GM18511 (cell line): ENCODE results near the gene EFHC2.

Experiments used
- ATAC-seq: cut with Tn5 transposase; IDR thresholded peaks from one replicate; pipeline ENCODE4 v1.9.1; 2021; ENCODE audit warnings: mild to moderate bottlenecking, moderate library complexity; ENCODE audit not compliant: unreplicated experiment

EFHC2 gene

GRCh38 chrX:44157858-44158257 is 185.6 kb downstream of the EFHC2 start:
- ATAC-seq: no peak

DNA sequence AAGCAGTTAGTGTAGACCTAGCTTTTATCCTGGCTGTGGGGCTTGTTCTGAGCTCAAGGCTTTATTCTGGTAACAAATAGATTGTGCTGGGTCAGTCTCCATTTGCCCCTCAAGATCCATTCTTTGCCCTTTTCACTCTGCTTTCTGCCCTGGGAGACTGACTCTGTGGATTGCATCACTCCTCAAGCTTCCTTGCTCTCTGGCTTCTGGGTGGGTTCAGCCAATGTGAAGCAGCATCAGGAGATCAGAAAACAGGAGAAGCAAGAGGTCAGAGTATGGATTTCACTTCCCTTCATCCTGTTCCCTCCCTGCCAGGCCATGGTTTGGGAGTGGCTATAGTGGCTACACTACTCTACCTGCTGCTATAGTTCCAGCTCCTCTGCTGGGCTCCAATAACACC is 186.2 kb downstream of the EFHC2 start:
- ATAC-seq: no peak

DNA sequence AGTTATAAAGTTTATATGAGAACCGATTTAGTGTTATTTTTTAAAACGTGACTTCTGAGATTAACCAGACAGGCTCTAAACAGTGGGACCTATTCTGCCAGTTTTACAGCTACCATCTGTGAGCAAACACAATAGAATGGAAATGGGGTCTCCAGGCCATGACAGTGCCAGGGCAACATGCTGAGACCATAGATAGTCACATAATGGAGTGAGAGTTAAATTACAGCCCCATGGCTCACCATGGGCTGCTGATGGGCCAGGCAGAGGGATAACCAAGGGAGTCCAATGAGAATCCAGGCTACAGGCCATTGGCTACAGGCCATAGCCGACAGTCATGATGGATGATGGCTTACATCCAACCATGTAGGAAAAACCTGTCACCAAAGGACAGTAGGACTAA is 186.7 kb downstream of the EFHC2 start:
- ATAC-seq: no peak

DNA sequence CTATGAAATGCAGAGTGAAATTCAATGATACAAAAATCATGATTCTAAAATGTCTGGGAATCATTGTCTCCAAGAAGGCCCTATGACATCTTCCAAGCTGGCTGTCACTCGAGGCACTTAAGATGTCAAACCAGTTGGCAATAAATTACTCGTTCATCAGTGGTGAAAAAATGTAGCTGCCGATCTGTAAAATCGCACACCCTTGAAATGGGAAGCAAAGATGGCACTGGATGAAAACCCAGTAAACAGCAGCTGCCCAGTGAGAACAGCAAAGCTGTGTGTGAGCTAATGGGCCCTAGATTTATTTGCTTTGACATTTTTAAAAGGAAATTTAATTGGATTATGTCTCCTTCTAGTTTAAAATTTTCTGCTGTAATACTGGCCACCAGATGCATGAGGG is 188.3 kb downstream of the EFHC2 start:
- no peak for ATAC-seq

- ATAC-seq: no peak
Observed at GRCh38 chrX:44152852-44153251, 190.6 kb downstream of the EFHC2 start.

DNA sequence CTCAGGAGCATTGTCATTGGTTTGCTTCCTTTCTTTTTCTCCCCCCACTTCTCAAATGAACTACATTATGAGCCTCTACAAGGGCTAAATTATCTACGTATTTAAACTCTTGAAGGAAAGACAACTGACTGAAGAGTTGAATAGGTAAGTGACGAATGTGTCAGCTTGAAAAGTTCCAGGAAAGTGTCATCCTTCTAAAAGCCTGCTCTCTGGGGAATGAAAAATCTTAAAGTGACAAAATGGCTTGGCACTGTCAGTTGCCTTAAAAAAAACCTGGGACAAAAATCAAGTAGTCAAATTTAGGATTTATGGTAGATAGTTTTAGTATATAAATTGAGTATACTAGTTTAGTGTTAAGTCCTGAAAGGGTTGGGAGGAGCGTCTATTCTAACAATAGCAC is 196.3 kb downstream of the EFHC2 start:
- ATAC-seq: no peak

DNA sequence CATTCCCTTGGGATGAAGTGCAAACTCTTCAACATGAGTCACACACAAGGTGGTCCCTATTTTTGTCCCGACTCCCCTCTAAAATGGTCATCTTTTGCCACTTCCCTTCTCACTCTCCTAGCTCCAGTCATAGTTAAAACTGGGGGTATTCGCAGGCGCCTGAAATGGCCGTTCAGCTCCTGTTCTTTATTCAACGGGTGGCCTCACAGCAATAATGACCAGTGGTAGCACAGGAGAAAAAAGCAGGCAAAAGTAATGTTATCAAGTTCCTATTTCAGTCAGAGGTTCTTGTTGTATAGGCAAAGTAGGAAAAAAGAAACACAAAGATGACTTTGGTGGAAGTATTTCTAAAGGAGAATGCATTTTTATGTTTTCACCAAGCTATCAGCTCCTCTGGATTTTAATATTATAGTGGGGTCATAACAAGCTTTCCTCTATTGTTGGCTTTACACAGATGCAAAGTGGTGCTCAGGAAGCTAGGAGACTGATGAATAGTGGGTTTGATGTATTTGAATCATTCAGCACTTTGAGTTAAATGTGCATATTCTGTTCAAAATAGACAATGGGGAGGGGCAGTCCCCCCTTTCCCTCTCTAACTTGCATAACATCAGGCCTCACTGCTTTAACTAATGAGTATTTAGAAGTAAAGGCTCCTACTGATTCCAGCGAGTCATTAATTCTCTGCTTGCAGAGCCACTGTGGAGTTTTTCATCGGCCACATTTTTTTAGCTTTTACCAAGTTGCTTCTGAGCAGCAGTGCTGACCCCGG is 199.1 kb downstream of the EFHC2 start:
- no peak for ATAC-seq

- no peak for ATAC-seq
Observed at GRCh38 chrX:44143061-44143602, 200.3 kb downstream of the EFHC2 start.

- no peak for ATAC-seq
Observed at GRCh38 chrX:44130189-44130588, 213.3 kb downstream of the EFHC2 start.

- ATAC-seq: no peak
Observed at GRCh38 chrX:44113337-44113736, 230.1 kb downstream of the EFHC2 start.

DNA sequence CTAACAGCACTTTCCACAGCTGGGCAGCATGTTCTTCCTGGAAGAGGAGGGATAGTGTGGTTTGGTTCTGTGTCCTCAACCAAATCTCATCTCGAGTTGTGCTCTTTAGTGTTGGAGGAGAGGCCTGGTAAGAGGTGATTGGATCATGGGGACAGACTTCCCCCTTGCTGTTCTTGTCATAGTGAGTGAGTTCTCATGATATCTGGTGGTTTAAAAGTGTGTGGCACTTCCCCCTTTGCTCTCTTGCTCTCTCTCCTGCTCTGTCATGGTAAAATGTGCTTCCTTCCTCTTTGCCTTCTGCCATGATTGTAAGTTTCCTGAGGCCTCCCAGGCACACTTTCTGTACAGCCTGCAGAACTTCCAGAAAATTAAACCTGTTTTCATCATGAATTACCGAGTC is 236.6 kb downstream of the EFHC2 start:
- ATAC-seq: no peak

DNA sequence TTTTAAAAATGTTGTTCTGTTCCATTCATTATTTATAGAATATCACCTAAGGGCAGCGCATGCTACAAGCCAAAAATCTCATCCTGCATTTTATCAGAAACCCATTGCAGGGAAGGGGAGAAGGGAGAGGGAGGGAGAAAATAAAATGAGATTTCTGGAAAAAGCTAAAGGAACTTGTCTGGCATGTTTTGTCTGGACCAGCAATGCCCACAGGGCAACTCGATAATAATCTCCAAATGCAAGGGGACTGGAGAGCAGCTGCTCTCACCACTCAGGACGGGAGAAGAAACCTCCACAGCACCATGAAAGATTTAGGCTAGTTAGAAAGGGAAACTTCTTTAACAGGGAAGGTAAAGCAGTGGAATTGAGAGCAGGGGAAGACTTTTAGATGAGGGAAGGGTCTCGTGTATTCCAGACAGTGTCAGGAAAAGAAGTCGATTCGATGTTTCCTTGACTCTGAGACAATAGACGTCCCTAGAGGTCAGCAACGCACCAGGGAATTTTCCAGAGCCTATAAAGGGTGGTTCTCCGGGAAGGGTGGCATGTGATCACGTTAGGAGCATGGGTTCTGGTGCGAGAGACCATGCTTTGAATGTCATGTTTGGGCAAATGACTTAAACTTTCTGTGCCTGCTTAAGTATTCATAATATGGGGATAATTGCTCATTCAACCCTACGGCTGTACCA is 238.1 kb downstream of the EFHC2 start:
- ATAC-seq: no peak

- ATAC-seq: no peak
Observed at GRCh38 chrX:44104699-44105098, 238.8 kb downstream of the EFHC2 start.

DNA sequence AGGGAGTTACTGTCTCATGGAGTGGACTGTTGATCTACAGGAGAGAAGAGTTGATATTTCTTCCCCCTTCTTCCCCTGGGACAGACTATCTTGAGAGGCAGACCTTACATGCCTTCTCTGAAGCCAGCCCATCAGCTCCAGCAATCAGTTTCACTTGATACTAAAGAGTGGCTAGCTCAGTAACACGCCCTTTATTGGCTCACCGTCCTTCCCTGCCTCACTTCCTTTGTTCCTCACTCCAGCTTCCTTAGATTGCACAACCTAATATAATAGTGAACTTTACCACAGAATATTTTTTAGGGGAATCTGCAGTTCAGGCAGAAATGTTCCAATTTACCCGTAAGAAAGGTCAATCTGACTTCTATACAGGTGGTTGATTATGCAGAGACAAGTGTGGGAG is 242.2 kb downstream of the EFHC2 start:
- ATAC-seq: no peak

GRCh38 chrX:44099366-44099765 is 244.1 kb downstream of the EFHC2 start:
- ATAC-seq: no peak
